OCI-LY7 (cell line): ENCODE measurements around the gene LILRB2. TPM values are rescaled to one million over a fixed set of nuclear protein-coding genes. Genes with fewer than 3 reads are reported as not detected.
"Not testable (repeated sequence)": the region's sequence is repeated elsewhere in the genome, so short reads cannot be mapped to it uniquely, and the experiment has no call there.

Experiments
- BruUV-seq: library from RNA; stranded (reverse); fragments of 400-500 nt; replicated peaks from 2 replicates; lab custom pipeline; 2021; lab: Mats Ljungman, UMichigan
- CTCF ChIA-PET: fragments of 300-600 bp; sonication (Branson Sonifier 250); formaldehyde crosslinking; loops from one replicate; lab custom pipeline; 2022; ENCODE audit warnings: antibody characterized with exemption; ENCODE audit not compliant: unreplicated experiment; lab: Charles Lee
- POLR2A ChIA-PET: fragments of 300-600 bp; sonication (Branson Sonifier 250); formaldehyde crosslinking; loops from one replicate; lab custom pipeline; 2022; ENCODE audit warnings: antibody characterized with exemption; lab: Charles Lee
- DNase-seq: peaks from one replicate; pipeline ENCODE4 v3.0.0-alpha.2; 2015; ENCODE audit warnings: low spot score
- H2AFZ ChIP-seq: fragments of 200-600 bp; sonication (generic), shearing (Covaris generic); 2 replicates; pipeline ENCODE4 v1.6.1; 2014; ENCODE audit warnings: mild to moderate bottlenecking, antibody characterized with exemption, low read length, moderate library complexity
- H3K27ac ChIP-seq: fragments of 200-600 bp; sonication (generic); 2 replicates; pipeline ENCODE4 v1.5.1; 2014; ENCODE audit warnings: mixed run types, low read depth, mild to moderate bottlenecking, moderate library complexity, low read length, inconsistent platforms; ENCODE audit not compliant: poor library complexity, severe bottlenecking
- H3K36me3 ChIP-seq: fragments of 200-600 bp; sonication (generic); 2 replicates; pipeline ENCODE4 v1.6.1; 2014; ENCODE audit warnings: mild to moderate bottlenecking, antibody characterized with exemption, low read length, moderate library complexity, mixed read lengths; ENCODE audit not compliant: insufficient read depth
- H3K4me1 ChIP-seq: fragments of 200-600 bp; sonication (generic); 2 replicates; pipeline ENCODE4 v1.5.1; 2014; ENCODE audit warnings: mild to moderate bottlenecking, low read length; ENCODE audit not compliant: insufficient read depth, poor library complexity, severe bottlenecking
- H3K4me2 ChIP-seq: fragments of 200-600 bp; sonication (generic); 2 replicates; pipeline ENCODE4 v1.6.1; 2014; ENCODE audit warnings: mild to moderate bottlenecking, low read length
- H3K4me3 ChIP-seq: fragments of 200-600 bp; sonication (generic); 2 replicates; pipeline ENCODE4 v1.5.1; 2014; ENCODE audit warnings: mild to moderate bottlenecking, low read depth, low read length; ENCODE audit not compliant: poor library complexity, severe bottlenecking
- H3K79me2 ChIP-seq: fragments of 200-600 bp; sonication (generic); 2 replicates; pipeline ENCODE4 v1.6.1; 2016; ENCODE audit warnings: low read depth, mild to moderate bottlenecking, low read length, moderate library complexity, mixed read lengths; ENCODE audit not compliant: insufficient read depth
- H3K9me2 ChIP-seq: fragments of 200-600 bp; sonication (generic); 2 replicates; pipeline ENCODE4 v1.6.1; 2016; ENCODE audit warnings: mild to moderate bottlenecking, low read length, mixed read lengths; ENCODE audit not compliant: insufficient read depth
- H3K9me3 ChIP-seq: fragments of 200-600 bp; sonication (generic); 2 replicates; pipeline ENCODE4 v1.6.1; 2014; ENCODE audit warnings: mild to moderate bottlenecking, mixed run types, low read length, mixed read lengths
- H4K20me1 ChIP-seq: fragments of 200-600 bp; sonication (generic); 2 replicates; pipeline ENCODE4 v1.6.1; 2014; ENCODE audit warnings: mild to moderate bottlenecking, antibody characterized with exemption, low read length, moderate library complexity, mixed read lengths; ENCODE audit not compliant: insufficient read depth
- EZH2phosphoT487 ChIP-seq: fragments of 200-600 bp; sonication (generic); IDR thresholded peaks from 2 replicates; pipeline ENCODE4 v1.6.1; 2018; ENCODE audit warnings: low read depth, borderline replicate concordance, mild to moderate bottlenecking, mixed run types, antibody characterized with exemption, low read length, moderate library complexity, mixed read lengths
- intact Hi-C: fragments of 100-400 bp; cut with micrococcal nuclease; formaldehyde crosslinking; loops from one replicate; pipeline ENCODE4 v1.10.0; 2022; ENCODE audit not compliant: unreplicated experiment
- total RNA-seq, 2 experiments: library from RNA; depleted of rRNA in 1 of 2; stranded (reverse); fragments of >200 nt in 1 of 2; shearing (Covaris generic) in 1 of 2; gene quantifications; 2 replicates each; pipeline ENCODE4 v1.2.3, GENCODE V29; 2014 to 2022
- TF ChIP-seq, protein P1 (sequence below): fragments of 200-600 bp; sonication (generic); conservative IDR thresholded peaks from 2 replicates; pipeline ENCODE4 v1.5.1; 2014; ENCODE audit warnings: mild to moderate bottlenecking, antibody characterized with exemption, low read length, moderate library complexity, mixed read lengths

LILRB2 gene
- total RNA-seq, 2 experiments from 2014 or later = not detected

DNA sequence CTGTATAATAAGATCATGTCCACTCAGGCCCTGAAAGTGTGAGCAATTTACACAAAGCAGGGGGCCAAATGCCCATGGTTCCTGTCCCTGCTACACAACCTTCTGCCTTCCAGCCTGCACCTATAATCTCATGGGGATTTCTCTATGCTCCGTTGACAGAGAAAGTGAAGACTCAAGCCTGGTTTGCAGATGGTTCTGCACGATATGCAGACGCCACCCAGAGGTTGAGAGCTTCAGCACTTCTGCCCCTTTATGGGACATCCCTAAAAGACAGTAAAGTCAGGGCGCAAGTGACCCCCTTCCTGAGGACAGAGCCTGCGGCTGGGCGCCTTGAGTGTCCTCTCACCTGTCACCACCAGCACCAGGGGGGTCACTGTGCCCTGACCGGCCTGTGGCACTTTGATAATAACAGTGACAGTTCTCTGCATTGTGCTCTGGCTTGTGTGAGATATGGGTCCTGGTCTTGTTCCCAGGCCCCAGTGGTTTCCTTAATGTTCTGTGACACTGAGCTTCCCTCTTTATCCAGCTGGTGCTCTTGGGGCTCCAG, 16.9 kb upstream of the LILRB2 start:
- Histone ChIP-seq H3K36me3 (no peaks in the 10 kb centered on the region), H3K4me1 (no peaks in the 10 kb centered on the region), H3K27ac (no peak overlapping the region), H3K79me2 (no peaks in the 10 kb centered on the region), H3K4me3 (no peak overlapping the region), H2AFZ (no peak overlapping the region), H3K4me2 (no peak overlapping the region), H3K9me3 (no peaks in the 10 kb centered on the region), H3K9me2 (no peaks in the 10 kb centered on the region), H4K20me1 (no peaks in the 10 kb centered on the region)
- TF ChIP-seq, protein P1, sequence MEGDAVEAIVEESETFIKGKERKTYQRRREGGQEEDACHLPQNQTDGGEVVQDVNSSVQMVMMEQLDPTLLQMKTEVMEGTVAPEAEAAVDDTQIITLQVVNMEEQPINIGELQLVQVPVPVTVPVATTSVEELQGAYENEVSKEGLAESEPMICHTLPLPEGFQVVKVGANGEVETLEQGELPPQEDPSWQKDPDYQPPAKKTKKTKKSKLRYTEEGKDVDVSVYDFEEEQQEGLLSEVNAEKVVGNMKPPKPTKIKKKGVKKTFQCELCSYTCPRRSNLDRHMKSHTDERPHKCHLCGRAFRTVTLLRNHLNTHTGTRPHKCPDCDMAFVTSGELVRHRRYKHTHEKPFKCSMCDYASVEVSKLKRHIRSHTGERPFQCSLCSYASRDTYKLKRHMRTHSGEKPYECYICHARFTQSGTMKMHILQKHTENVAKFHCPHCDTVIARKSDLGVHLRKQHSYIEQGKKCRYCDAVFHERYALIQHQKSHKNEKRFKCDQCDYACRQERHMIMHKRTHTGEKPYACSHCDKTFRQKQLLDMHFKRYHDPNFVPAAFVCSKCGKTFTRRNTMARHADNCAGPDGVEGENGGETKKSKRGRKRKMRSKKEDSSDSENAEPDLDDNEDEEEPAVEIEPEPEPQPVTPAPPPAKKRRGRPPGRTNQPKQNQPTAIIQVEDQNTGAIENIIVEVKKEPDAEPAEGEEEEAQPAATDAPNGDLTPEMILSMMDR = peak; percentile 66
- TF ChIP-seq EZH2phosphoT487 = no peak
- no TSS peak for BruUV-seq
- ChIA-PET CTCF (no interaction called here), POLR2A (no interaction called here)
- intact Hi-C loops = loop anchor here (10.0 kb wide), 1 partner anchor 337 kb away; the partner anchor contains the start of gene LILRB1
- DNase-seq = peak; percentile 37

- Histone ChIP-seq H3K27ac (no peak overlapping the region), H3K36me3 (no peaks in the 10 kb centered on the region), H3K4me1 (no peaks in the 10 kb centered on the region), H3K9me2 (no peaks in the 10 kb centered on the region), H2AFZ (no peak overlapping the region), H3K4me3 (no peak overlapping the region), H3K79me2 (no peaks in the 10 kb centered on the region), H3K4me2 (no peak overlapping the region), H3K9me3 (no peaks in the 10 kb centered on the region), H4K20me1 (no peaks in the 10 kb centered on the region)
- intact Hi-C loops = loop anchor here (10.0 kb wide), 1 partner anchor 340 kb away; the partner anchor contains the start of gene LILRB1
- ChIA-PET POLR2A (no interaction called here), CTCF (no interaction called here)
- no TSS peak for BruUV-seq
- no peak for DNase-seq
- no peak for TF ChIP-seq EZH2phosphoT487
- TF ChIP-seq, protein P1 = no peak
These were observed 13.6 kb upstream of the LILRB2 start for GRCh38 chr19:54294539-54294938.

- H3K36me3 ChIP-seq, POLR2A ChIA-PET, H3K9me3 ChIP-seq, H3K4me3 ChIP-seq, H3K9me2 ChIP-seq, CTCF ChIA-PET, H3K27ac ChIP-seq, H2AFZ ChIP-seq, intact Hi-C loops, H3K4me2 ChIP-seq, H3K4me1 ChIP-seq, H4K20me1 ChIP-seq, BruUV-seq, H3K79me2 ChIP-seq, DNase-seq: not testable (repeated sequence)
These were observed 8.2 kb upstream of the LILRB2 start for GRCh38 chr19:54289160-54289559.
